ENCODE measurements around the gene LAMA2.
"Not testable (repeated sequence)": the region's sequence is repeated elsewhere in the genome, so short reads cannot be mapped to it uniquely, and the experiment has no call there.

LAMA2 gene

GRCh38 chr6:129006724-129007514, 124.0 kb downstream of the LAMA2 start:
- DNase-seq (ENCODE audit: extremely low read depth in 1 of 2, low read depth in 1 of 2) = no peak

- no peak for DNase-seq (ENCODE audit: extremely low read depth in 1 of 2, low read depth in 1 of 2)
Observed at GRCh38 chr6:129007701-129008373, 124.9 kb downstream of the LAMA2 start.

GRCh38 chr6:129008591-129008990, 125.7 kb downstream of the LAMA2 start:
- DNase-seq (ENCODE audit: extremely low read depth in 1 of 2, low read depth in 1 of 2) = no peak

GRCh38 chr6:129009851-129010250, 126.9 kb downstream of the LAMA2 start:
- no peak for DNase-seq (ENCODE audit: extremely low read depth in 1 of 2, low read depth in 1 of 2)

- no peak for DNase-seq (ENCODE audit: extremely low read depth in 1 of 2, low read depth in 1 of 2)
Observed at GRCh38 chr6:129014302-129014701, 131.4 kb downstream of the LAMA2 start.

GRCh38 chr6:129015721-129016120, 132.8 kb downstream of the LAMA2 start:
- no peak for DNase-seq (ENCODE audit: extremely low read depth in 1 of 2, low read depth in 1 of 2)

GRCh38 chr6:129016844-129017243, 133.9 kb downstream of the LAMA2 start:
- no peak for DNase-seq (ENCODE audit: extremely low read depth in 1 of 2, low read depth in 1 of 2)

GRCh38 chr6:129022011-129022553, 139.1 kb downstream of the LAMA2 start:
- no peak for DNase-seq (ENCODE audit: extremely low read depth in 1 of 2, low read depth in 1 of 2)

GRCh38 chr6:129026601-129027000, 143.7 kb downstream of the LAMA2 start:
- no peak for DNase-seq (ENCODE audit: extremely low read depth in 1 of 2, low read depth in 1 of 2)

- no peak for DNase-seq (ENCODE audit: extremely low read depth in 1 of 2, low read depth in 1 of 2)
Observed at GRCh38 chr6:129029778-129030177, 146.8 kb downstream of the LAMA2 start.

- no peak for DNase-seq (ENCODE audit: extremely low read depth in 1 of 2, low read depth in 1 of 2)
Observed at GRCh38 chr6:129030215-129030614, 147.3 kb downstream of the LAMA2 start.

- no peak for DNase-seq (ENCODE audit: extremely low read depth in 1 of 2, low read depth in 1 of 2)
Observed at GRCh38 chr6:129031051-129031599, 148.2 kb downstream of the LAMA2 start.

- DNase-seq (ENCODE audit: extremely low read depth in 1 of 2, low read depth in 1 of 2) = no peak
Observed at GRCh38 chr6:129032602-129033001, 149.7 kb downstream of the LAMA2 start.

- DNase-seq (ENCODE audit: extremely low read depth in 1 of 2, low read depth in 1 of 2) = no peak
Observed at GRCh38 chr6:129033180-129033579, 150.2 kb downstream of the LAMA2 start.

- DNase-seq (ENCODE audit: extremely low read depth in 1 of 2, low read depth in 1 of 2) = no peak
Observed at GRCh38 chr6:129033581-129033980, 150.6 kb downstream of the LAMA2 start.

- no peak for DNase-seq (ENCODE audit: extremely low read depth in 1 of 2, low read depth in 1 of 2)
Observed at GRCh38 chr6:129041563-129041962, 158.6 kb downstream of the LAMA2 start.

- no peak for DNase-seq (ENCODE audit: extremely low read depth in 1 of 2, low read depth in 1 of 2)
Observed at GRCh38 chr6:129046526-129046925, 163.6 kb downstream of the LAMA2 start.

- DNase-seq (ENCODE audit: extremely low read depth in 1 of 2, low read depth in 1 of 2) = no peak
Observed at GRCh38 chr6:129047834-129048233, 164.9 kb downstream of the LAMA2 start.

GRCh38 chr6:129050086-129050485, 167.1 kb downstream of the LAMA2 start:
- no peak for DNase-seq (ENCODE audit: extremely low read depth in 1 of 2, low read depth in 1 of 2)

- DNase-seq (ENCODE audit: extremely low read depth in 1 of 2, low read depth in 1 of 2) = not testable (repeated sequence)
Observed at GRCh38 chr6:129053143-129053542, 170.2 kb downstream of the LAMA2 start.

GRCh38 chr6:129055796-129056195, 172.9 kb downstream of the LAMA2 start:
- DNase-seq (ENCODE audit: extremely low read depth in 1 of 2, low read depth in 1 of 2) = no peak

- DNase-seq (ENCODE audit: extremely low read depth in 1 of 2, low read depth in 1 of 2) = no peak
Observed at GRCh38 chr6:129059650-129060049, 176.7 kb downstream of the LAMA2 start.

Data from activated CD8-positive, alpha-beta memory T cell treated with anti-CD3 and anti-CD28 coated beads for 1 hour (primary cell).